ENCODE measurements around the gene YJEFN3. TPM values are rescaled to one million over a fixed set of nuclear protein-coding genes. Genes with fewer than 3 reads are reported as not detected.

YJEFN3 gene
- total RNA-seq, 1 experiment from 2014 or later = 6.1 TPM

DNA sequence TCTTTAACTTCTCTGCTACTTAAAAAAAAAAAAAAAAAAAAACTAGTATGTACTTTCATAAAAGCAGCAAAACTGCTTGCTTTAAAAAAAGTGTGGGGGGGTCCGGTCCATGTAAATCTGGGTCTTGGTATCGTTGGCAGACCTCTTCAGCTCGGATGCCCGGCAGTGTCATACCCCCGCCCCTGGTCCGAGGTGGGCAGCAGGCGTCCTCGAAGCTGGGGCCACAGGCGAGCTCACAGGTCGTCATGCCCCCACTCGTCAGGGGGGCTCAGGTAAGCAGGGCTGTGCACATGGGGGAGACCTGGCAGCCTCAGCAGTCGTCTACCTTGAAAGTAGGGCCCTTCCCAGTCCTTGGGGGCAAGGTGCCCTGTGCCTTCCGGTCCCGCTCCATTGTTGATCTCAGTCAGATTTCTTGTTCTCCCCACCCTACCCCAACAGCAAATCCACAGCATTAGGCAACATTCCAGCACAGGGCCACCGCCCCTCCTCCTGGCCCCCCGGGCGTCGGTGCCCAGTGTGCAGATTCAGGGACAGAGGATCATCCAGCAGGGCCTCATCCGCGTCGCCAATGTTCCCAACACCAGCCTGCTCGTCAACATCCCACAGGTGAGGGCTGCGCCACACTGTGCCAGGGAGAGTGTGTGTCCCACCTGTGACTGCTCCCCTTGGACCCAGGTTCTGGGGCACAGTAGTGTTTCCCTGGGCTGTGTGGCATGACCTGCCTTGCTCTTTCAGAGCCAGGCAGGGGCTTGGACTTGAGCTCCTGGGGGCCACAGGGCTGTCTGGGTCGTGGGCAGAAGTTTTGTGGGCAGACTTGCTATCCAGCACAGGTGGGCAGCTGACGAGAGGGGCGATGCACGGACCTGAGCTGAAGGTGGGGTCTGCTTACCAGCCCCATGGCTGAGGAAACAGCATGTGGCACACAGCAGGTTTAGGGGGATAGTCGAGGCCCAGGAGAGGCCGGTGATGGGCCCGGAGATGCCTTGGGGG is 32.8 kb upstream of the YJEFN3 start:
- ChIA-PET POLR2A (interaction anchor here (0.6 kb wide), 1 partner anchor 16 kb away, joined by 4 read pairs; no protein-coding TSS in a partner anchor), CTCF (no interaction called here)
- in situ Hi-C loops (cut with HindIII; ENCODE audit: low pct_unique_long_range_greater_than_20kb, low sequenced_read_pairs) (no loop called here), intact Hi-C loops (cut with micrococcal nuclease; ENCODE audit: unreplicated experiment) (no loop called here)
- H3K36me3 ChIP-seq (ENCODE audit: control insufficient read depth, insufficient read depth, low read length) = no peaks in the 10 kb centered on the region
- H3K4me1 ChIP-seq (ENCODE audit: control insufficient read depth, insufficient read depth, low read length) = no peaks in the 10 kb centered on the region
- H3K27me3 ChIP-seq (ENCODE audit: control insufficient read depth, insufficient read depth, low read length) = no peaks in the 10 kb centered on the region
- H3K27ac ChIP-seq (ENCODE audit: low read length) = no peak overlapping the region
- H3K4me3 ChIP-seq (ENCODE audit: low read depth in 2 of 2, low read length in 2 of 2) = no peak overlapping the region
- DNase-seq (ENCODE audit: low read depth, low spot score) (no peak), ATAC-seq (no peak)
- no peaks in the 10 kb centered on the region for H3K9me3 ChIP-seq (ENCODE audit: control insufficient read depth, insufficient read depth, low read depth, low read length)
- TF ChIP-seq, protein P1, sequence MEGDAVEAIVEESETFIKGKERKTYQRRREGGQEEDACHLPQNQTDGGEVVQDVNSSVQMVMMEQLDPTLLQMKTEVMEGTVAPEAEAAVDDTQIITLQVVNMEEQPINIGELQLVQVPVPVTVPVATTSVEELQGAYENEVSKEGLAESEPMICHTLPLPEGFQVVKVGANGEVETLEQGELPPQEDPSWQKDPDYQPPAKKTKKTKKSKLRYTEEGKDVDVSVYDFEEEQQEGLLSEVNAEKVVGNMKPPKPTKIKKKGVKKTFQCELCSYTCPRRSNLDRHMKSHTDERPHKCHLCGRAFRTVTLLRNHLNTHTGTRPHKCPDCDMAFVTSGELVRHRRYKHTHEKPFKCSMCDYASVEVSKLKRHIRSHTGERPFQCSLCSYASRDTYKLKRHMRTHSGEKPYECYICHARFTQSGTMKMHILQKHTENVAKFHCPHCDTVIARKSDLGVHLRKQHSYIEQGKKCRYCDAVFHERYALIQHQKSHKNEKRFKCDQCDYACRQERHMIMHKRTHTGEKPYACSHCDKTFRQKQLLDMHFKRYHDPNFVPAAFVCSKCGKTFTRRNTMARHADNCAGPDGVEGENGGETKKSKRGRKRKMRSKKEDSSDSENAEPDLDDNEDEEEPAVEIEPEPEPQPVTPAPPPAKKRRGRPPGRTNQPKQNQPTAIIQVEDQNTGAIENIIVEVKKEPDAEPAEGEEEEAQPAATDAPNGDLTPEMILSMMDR (IDR thresholded peaks at IDR 0.05) = no peak
- TF ChIP-seq TCF7L2 (IDR thresholded peaks at IDR 0.05; ENCODE audit: low read depth, low read length) (no peak), POLR2AphosphoS5 (IDR thresholded peaks at IDR 0.05; ENCODE audit: low read depth, low read length) (no peak), SIN3A (IDR thresholded peaks at IDR 0.05; ENCODE audit: borderline replicate concordance, insufficient read depth, low read depth, low read length) (no peak)
- TF ChIP-seq, protein P2, sequence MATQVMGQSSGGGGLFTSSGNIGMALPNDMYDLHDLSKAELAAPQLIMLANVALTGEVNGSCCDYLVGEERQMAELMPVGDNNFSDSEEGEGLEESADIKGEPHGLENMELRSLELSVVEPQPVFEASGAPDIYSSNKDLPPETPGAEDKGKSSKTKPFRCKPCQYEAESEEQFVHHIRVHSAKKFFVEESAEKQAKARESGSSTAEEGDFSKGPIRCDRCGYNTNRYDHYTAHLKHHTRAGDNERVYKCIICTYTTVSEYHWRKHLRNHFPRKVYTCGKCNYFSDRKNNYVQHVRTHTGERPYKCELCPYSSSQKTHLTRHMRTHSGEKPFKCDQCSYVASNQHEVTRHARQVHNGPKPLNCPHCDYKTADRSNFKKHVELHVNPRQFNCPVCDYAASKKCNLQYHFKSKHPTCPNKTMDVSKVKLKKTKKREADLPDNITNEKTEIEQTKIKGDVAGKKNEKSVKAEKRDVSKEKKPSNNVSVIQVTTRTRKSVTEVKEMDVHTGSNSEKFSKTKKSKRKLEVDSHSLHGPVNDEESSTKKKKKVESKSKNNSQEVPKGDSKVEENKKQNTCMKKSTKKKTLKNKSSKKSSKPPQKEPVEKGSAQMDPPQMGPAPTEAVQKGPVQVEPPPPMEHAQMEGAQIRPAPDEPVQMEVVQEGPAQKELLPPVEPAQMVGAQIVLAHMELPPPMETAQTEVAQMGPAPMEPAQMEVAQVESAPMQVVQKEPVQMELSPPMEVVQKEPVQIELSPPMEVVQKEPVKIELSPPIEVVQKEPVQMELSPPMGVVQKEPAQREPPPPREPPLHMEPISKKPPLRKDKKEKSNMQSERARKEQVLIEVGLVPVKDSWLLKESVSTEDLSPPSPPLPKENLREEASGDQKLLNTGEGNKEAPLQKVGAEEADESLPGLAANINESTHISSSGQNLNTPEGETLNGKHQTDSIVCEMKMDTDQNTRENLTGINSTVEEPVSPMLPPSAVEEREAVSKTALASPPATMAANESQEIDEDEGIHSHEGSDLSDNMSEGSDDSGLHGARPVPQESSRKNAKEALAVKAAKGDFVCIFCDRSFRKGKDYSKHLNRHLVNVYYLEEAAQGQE (IDR thresholded peaks at IDR 0.05; ENCODE audit: insufficient read depth in 1 of 2, low read depth in 2 of 2, low read length in 1 of 2) = no peak
- BruUV-seq (replicated peaks) = no TSS peak

- Histone ChIP-seq H3K9me3 (ENCODE audit: control insufficient read depth, insufficient read depth, low read depth, low read length) (no peaks in the 10 kb centered on the region), H3K36me3 (ENCODE audit: control insufficient read depth, insufficient read depth, low read length) (no peaks in the 10 kb centered on the region), H3K4me1 (ENCODE audit: control insufficient read depth, insufficient read depth, low read length) (no peaks in the 10 kb centered on the region), H3K27ac (ENCODE audit: low read length) (no peak overlapping the region), H3K4me3 (ENCODE audit: low read depth in 2 of 2, low read length in 2 of 2) (no peak overlapping the region), H3K27me3 (ENCODE audit: control insufficient read depth, insufficient read depth, low read length) (no peaks in the 10 kb centered on the region)
- ATAC-seq (no peak), DNase-seq (ENCODE audit: low read depth, low spot score) (no peak)
- POLR2A ChIA-PET = no interaction called here
- CTCF ChIA-PET = no interaction called here
- BruUV-seq (replicated peaks) = no TSS peak
- no peak for TF ChIP-seq TCF7L2 (IDR thresholded peaks at IDR 0.05; ENCODE audit: low read depth, low read length)
- TF ChIP-seq, protein P1 (IDR thresholded peaks at IDR 0.05) = no peak
- no peak for TF ChIP-seq SIN3A (IDR thresholded peaks at IDR 0.05; ENCODE audit: borderline replicate concordance, insufficient read depth, low read depth, low read length)
- TF ChIP-seq, protein P2 (IDR thresholded peaks at IDR 0.05; ENCODE audit: insufficient read depth in 1 of 2, low read depth in 2 of 2, low read length in 1 of 2) = no peak
- TF ChIP-seq POLR2AphosphoS5 (IDR thresholded peaks at IDR 0.05; ENCODE audit: low read depth, low read length) = no peak
- in situ Hi-C loops (cut with HindIII; ENCODE audit: low pct_unique_long_range_greater_than_20kb, low sequenced_read_pairs) = no loop called here
- intact Hi-C loops (cut with micrococcal nuclease; ENCODE audit: unreplicated experiment) = no loop called here
These were observed 30.3 kb upstream of the YJEFN3 start for GRCh38 chr19:19498255-19498991.
